ENCODE data around the gene ETS1.

- TF ChIP-seq, protein P1, sequence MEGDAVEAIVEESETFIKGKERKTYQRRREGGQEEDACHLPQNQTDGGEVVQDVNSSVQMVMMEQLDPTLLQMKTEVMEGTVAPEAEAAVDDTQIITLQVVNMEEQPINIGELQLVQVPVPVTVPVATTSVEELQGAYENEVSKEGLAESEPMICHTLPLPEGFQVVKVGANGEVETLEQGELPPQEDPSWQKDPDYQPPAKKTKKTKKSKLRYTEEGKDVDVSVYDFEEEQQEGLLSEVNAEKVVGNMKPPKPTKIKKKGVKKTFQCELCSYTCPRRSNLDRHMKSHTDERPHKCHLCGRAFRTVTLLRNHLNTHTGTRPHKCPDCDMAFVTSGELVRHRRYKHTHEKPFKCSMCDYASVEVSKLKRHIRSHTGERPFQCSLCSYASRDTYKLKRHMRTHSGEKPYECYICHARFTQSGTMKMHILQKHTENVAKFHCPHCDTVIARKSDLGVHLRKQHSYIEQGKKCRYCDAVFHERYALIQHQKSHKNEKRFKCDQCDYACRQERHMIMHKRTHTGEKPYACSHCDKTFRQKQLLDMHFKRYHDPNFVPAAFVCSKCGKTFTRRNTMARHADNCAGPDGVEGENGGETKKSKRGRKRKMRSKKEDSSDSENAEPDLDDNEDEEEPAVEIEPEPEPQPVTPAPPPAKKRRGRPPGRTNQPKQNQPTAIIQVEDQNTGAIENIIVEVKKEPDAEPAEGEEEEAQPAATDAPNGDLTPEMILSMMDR (IDR thresholded peaks at IDR 0.05; ENCODE audit: insufficient read depth, low read length) = no peak
- no peak for TF ChIP-seq POLR2AphosphoS5 (IDR thresholded peaks at IDR 0.05; ENCODE audit: low read depth)
These were observed 175.5 kb downstream of the ETS1 start for GRCh38 chr11:128411812-128412211.

Measured in HL-60 (cell line).